Measurements from ENCODE around the gene OGDH. TPM values are rescaled to one million over a fixed set of nuclear protein-coding genes. Genes with fewer than 3 reads are reported as not detected.
"Not testable (repeated sequence)": the region's sequence is repeated elsewhere in the genome, so short reads cannot be mapped to it uniquely, and the experiment has no call there.

OGDH gene
- total and polyA plus RNA-seq, 4 donors = 39.0 to 142 (median 59.9) TPM

GRCh38 chr7:44729949-44730590, 123.6 kb downstream of the OGDH start:
- H3K27ac ChIP-seq (ENCODE audit: low read depth in 1 of 2, low read length in 1 of 2) = no peak overlapping the region
- whole genome bisulfite sequencing, 2 donors = 77 to 82% methylated on average over 12 of the region's 12 CpGs
- H3K9ac ChIP-seq (ENCODE audit: insufficient read depth in 1 of 2, low read length in 2 of 2) = no peak overlapping the region
- no peaks in the 10 kb centered on the region for H3K36me3 ChIP-seq (ENCODE audit: control insufficient read depth in 4 of 4, insufficient read depth in 4 of 4, low read length in 4 of 4)
- no peak for TF ChIP-seq CTCF (IDR thresholded peaks at IDR 0.05; ENCODE audit: control extremely low read depth, extremely low read depth)
- ATAC-seq (ENCODE audit: insufficient read depth, low FRiP score) = no peak
- DNase-seq = no peak
- peaks cover 0 to 2% (median 0%) of the 10 kb centered on the region in 4 donors for H3K9me3 ChIP-seq (ENCODE audit: control insufficient read depth in 4 of 4, insufficient read depth in 3 of 4, low read length in 3 of 4)
- H3K4me1 ChIP-seq (ENCODE audit: control insufficient read depth in 5 of 5, insufficient read depth in 5 of 5, low read length in 5 of 5) = peaks cover 0 to 4% (median 0%) of the 10 kb centered on the region in 5 donors
- no peak overlapping the region for H3K4me3 ChIP-seq
- no peaks in the 10 kb centered on the region for H3K27me3 ChIP-seq (ENCODE audit: control insufficient read depth in 3 of 3, insufficient read depth in 3 of 3, low read length in 2 of 3)

GRCh38 chr7:44732971-44733370, 126.5 kb downstream of the OGDH start:
- not testable (repeated sequence) for DNase-seq; H3K4me1 ChIP-seq (ENCODE audit: control insufficient read depth in 5 of 5, insufficient read depth in 5 of 5, low read length in 5 of 5); H3K9me3 ChIP-seq (ENCODE audit: control insufficient read depth in 4 of 4, insufficient read depth in 3 of 4, low read length in 3 of 4); H3K4me3 ChIP-seq; H3K9ac ChIP-seq (ENCODE audit: insufficient read depth in 1 of 2, low read length in 2 of 2); H3K27me3 ChIP-seq (ENCODE audit: control insufficient read depth in 3 of 3, insufficient read depth in 3 of 3, low read length in 2 of 3); ATAC-seq (ENCODE audit: insufficient read depth, low FRiP score); H3K27ac ChIP-seq (ENCODE audit: low read depth in 1 of 2, low read length in 1 of 2); H3K36me3 ChIP-seq (ENCODE audit: control insufficient read depth in 4 of 4, insufficient read depth in 4 of 4, low read length in 4 of 4)
- WGBS, 2 donors = 92 to 94% methylated on average over 6 of the region's 6 CpGs

- Histone ChIP-seq H3K9ac (ENCODE audit: insufficient read depth in 1 of 2, low read length in 2 of 2) (no peak overlapping the region), H3K4me1 (ENCODE audit: control insufficient read depth in 5 of 5, insufficient read depth in 5 of 5, low read length in 5 of 5) (no peaks in the 10 kb centered on the region), H3K27me3 (ENCODE audit: control insufficient read depth in 3 of 3, insufficient read depth in 3 of 3, low read length in 2 of 3) (no peaks in the 10 kb centered on the region), H3K36me3 (ENCODE audit: control insufficient read depth in 4 of 4, insufficient read depth in 4 of 4, low read length in 4 of 4) (no peaks in the 10 kb centered on the region), H3K9me3 (ENCODE audit: control insufficient read depth in 4 of 4, insufficient read depth in 3 of 4, low read length in 3 of 4) (no peaks in the 10 kb centered on the region), H3K27ac (ENCODE audit: low read depth in 1 of 2, low read length in 1 of 2) (no peak overlapping the region), H3K4me3 (no peak overlapping the region)
- DNase-seq = no peak
- no peak for TF ChIP-seq CTCF (IDR thresholded peaks at IDR 0.05; ENCODE audit: control extremely low read depth, extremely low read depth)
- WGBS, 2 donors = 74 to 85% methylated on average over 5 of the region's 5 CpGs
- no peak for ATAC-seq (ENCODE audit: insufficient read depth, low FRiP score)
Observed at GRCh38 chr7:44733708-44734481, 127.5 kb downstream of the OGDH start.

GRCh38 chr7:44735403-44736165, 129.2 kb downstream of the OGDH start:
- H3K4me1 ChIP-seq (ENCODE audit: control insufficient read depth in 5 of 5, insufficient read depth in 5 of 5, low read length in 5 of 5) = no peaks in the 10 kb centered on the region
- TF ChIP-seq CTCF (IDR thresholded peaks at IDR 0.05; ENCODE audit: control extremely low read depth, extremely low read depth) = no peak
- no peaks in the 10 kb centered on the region for H3K9me3 ChIP-seq (ENCODE audit: control insufficient read depth in 4 of 4, insufficient read depth in 3 of 4, low read length in 3 of 4)
- H3K27me3 ChIP-seq (ENCODE audit: control insufficient read depth in 3 of 3, insufficient read depth in 3 of 3, low read length in 2 of 3) = no peaks in the 10 kb centered on the region
- H3K4me3 ChIP-seq = no peak overlapping the region
- no peak for DNase-seq
- 64 to 66% methylated on average over 5 of the region's 5 CpGs for WGBS, 2 donors
- peak; percentile 19 for ATAC-seq (ENCODE audit: insufficient read depth, low FRiP score)
- no peak overlapping the region for H3K27ac ChIP-seq (ENCODE audit: low read depth in 1 of 2, low read length in 1 of 2)
- H3K9ac ChIP-seq (ENCODE audit: insufficient read depth in 1 of 2, low read length in 2 of 2) = no peak overlapping the region
- no peaks in the 10 kb centered on the region for H3K36me3 ChIP-seq (ENCODE audit: control insufficient read depth in 4 of 4, insufficient read depth in 4 of 4, low read length in 4 of 4)
